Effector memory CD8-positive, alpha-beta T cell (primary cell): ENCODE results near the gene GET4.
"Not testable (repeated sequence)": the region's sequence is repeated elsewhere in the genome, so short reads cannot be mapped to it uniquely, and the experiment has no call there.

ENCODE experiments used
- ATAC-seq: fragments of 150-1000 bp; cut with Tn5 transposase; replicated peaks from 2 replicates; pipeline ENCODE4 v1.10.0; 2021; ENCODE audit warnings: mild to moderate bottlenecking, moderate library complexity
- DNase-seq, 3 experiments: peaks; one replicate each; pipeline ENCODE4 v3.0.0; 2021
- H3K27ac Mint-ChIP-seq, 2 donors: one replicate each; pipeline ENCODE4 v1.8.0; 2022; ENCODE audit warnings: mild to moderate bottlenecking in 2 of 2, mixed read lengths in 2 of 2, moderate library complexity in 2 of 2
- H3K27me3 Mint-ChIP-seq, 2 donors: one replicate each; pipeline ENCODE4 v1.8.0; 2022; ENCODE audit warnings: mixed read lengths in 2 of 2
- H3K36me3 Mint-ChIP-seq: one replicate; pipeline ENCODE4 v1.8.0; 2022; ENCODE audit warnings: mild to moderate bottlenecking, moderate library complexity, mixed read lengths; ENCODE audit not compliant: insufficient read depth
- H3K4me1 Mint-ChIP-seq, 2 donors: one replicate each; pipeline ENCODE4 v1.8.0; 2022; ENCODE audit warnings: low read depth in 2 of 2, mixed read lengths in 2 of 2
- H3K4me3 Mint-ChIP-seq, 2 donors: one replicate each; pipeline ENCODE4 v1.8.0; 2022; ENCODE audit warnings: mild to moderate bottlenecking in 2 of 2, mixed read lengths in 2 of 2, moderate library complexity in 2 of 2
- H3K9me3 Mint-ChIP-seq, 2 donors: one replicate each; pipeline ENCODE4 v1.8.0; 2022; ENCODE audit warnings: mixed read lengths in 2 of 2

The GET4 gene

GRCh38 chr7:907158-907980, 31.0 kb downstream of the GET4 start:
- H3K4me1 Mint-ChIP-seq: peaks cover 0 to 7% of the 10 kb centered on the region in 2 donors
- H3K27me3 Mint-ChIP-seq: no peaks in the 10 kb centered on the region
- H3K36me3 Mint-ChIP-seq: peaks cover 19% of the 10 kb centered on the region
- H3K9me3 Mint-ChIP-seq: no peaks in the 10 kb centered on the region
- no peak overlapping the region for H3K4me3 Mint-ChIP-seq
- DNase-seq (peak in 2 of 3 experiments; percentile 31 to 58), ATAC-seq (peak; percentile 23)
- no peak overlapping the region for H3K27ac Mint-ChIP-seq

GRCh38 chr7:908159-908581, 31.8 kb downstream of the GET4 start:
- Mint-ChIP-seq H3K4me1 (peaks cover 1 to 3% of the 10 kb centered on the region in 2 donors), H3K9me3 (no peaks in the 10 kb centered on the region), H3K36me3 (peaks cover 17% of the 10 kb centered on the region), H3K4me3 (peak overlapping the region; percentile 33 to 53), H3K27ac (no peak overlapping the region), H3K27me3 (no peaks in the 10 kb centered on the region)
- ATAC-seq (peak; percentile 6), DNase-seq (no peak)

- not testable (repeated sequence) for H3K27ac Mint-ChIP-seq, H3K9me3 Mint-ChIP-seq, H3K4me1 Mint-ChIP-seq, H3K27me3 Mint-ChIP-seq
- H3K36me3 Mint-ChIP-seq: peaks cover 17% of the 10 kb centered on the region
- DNase-seq: peak; percentile 63 to 69 (median 65)
- peak; percentile 80 for ATAC-seq
- peak overlapping the region; percentile 33 to 53 for H3K4me3 Mint-ChIP-seq
These were observed 32.4 kb downstream of the GET4 start for GRCh38 chr7:908591-909357.

GRCh38 chr7:909358-910329, 33.3 kb downstream of the GET4 start:
- Mint-ChIP-seq H3K27ac (peak overlapping the region; percentile 70 to 71), H3K4me3 (peak overlapping the region in 1 of 2 donors; percentile 55), H3K36me3 (peaks cover 17% of the 10 kb centered on the region), H3K4me1 (peaks cover 3 to 4% of the 10 kb centered on the region in 2 donors), H3K27me3 (no peaks in the 10 kb centered on the region), H3K9me3 (no peaks in the 10 kb centered on the region)
- ATAC-seq (peak; percentile 19), DNase-seq (peak in 1 of 3 experiments; percentile 30)

GRCh38 chr7:910441-910861, 34.1 kb downstream of the GET4 start:
- DNase-seq (no peak), ATAC-seq (no peak)
- Mint-ChIP-seq H3K27ac (peak overlapping the region; percentile 70 to 71), H3K9me3 (no peaks in the 10 kb centered on the region), H3K27me3 (no peaks in the 10 kb centered on the region), H3K4me1 (peaks cover 3 to 8% of the 10 kb centered on the region in 2 donors), H3K36me3 (peaks cover 13% of the 10 kb centered on the region), H3K4me3 (peak overlapping the region in 1 of 2 donors; percentile 55)

GRCh38 chr7:910931-911431, 34.6 kb downstream of the GET4 start:
- H3K36me3 Mint-ChIP-seq: peaks cover 15% of the 10 kb centered on the region

GRCh38 chr7:911791-912480, 35.6 kb downstream of the GET4 start:
- no peaks in the 10 kb centered on the region for H3K9me3 Mint-ChIP-seq
- DNase-seq: no peak
- peaks cover 16% of the 10 kb centered on the region for H3K36me3 Mint-ChIP-seq
- peak overlapping the region in 1 of 2 donors; percentile 60 for H3K27ac Mint-ChIP-seq
- H3K4me1 Mint-ChIP-seq: peaks cover 12 to 13% of the 10 kb centered on the region in 2 donors
- no peaks in the 10 kb centered on the region for H3K27me3 Mint-ChIP-seq
- H3K4me3 Mint-ChIP-seq: no peak overlapping the region
- no peak for ATAC-seq

More at GRCh38 chr7:910931-911431, 34.6 kb downstream of the GET4 start:
- Mint-ChIP-seq H3K27ac (no peak overlapping the region), H3K4me3 (no peak overlapping the region), H3K27me3 (no peaks in the 10 kb centered on the region), H3K4me1 (peaks cover 6 to 12% of the 10 kb centered on the region in 2 donors), H3K9me3 (no peaks in the 10 kb centered on the region)
- ATAC-seq (no peak), DNase-seq (no peak)

GRCh38 chr7:913736-914520, 37.6 kb downstream of the GET4 start:
- H3K9me3 Mint-ChIP-seq: no peaks in the 10 kb centered on the region
- H3K4me1 Mint-ChIP-seq: peaks cover 12 to 19% of the 10 kb centered on the region in 2 donors
- no peak overlapping the region for H3K4me3 Mint-ChIP-seq
- no peak for DNase-seq
- H3K36me3 Mint-ChIP-seq: peaks cover 16% of the 10 kb centered on the region
- no peak for ATAC-seq
- no peak overlapping the region for H3K27ac Mint-ChIP-seq
- no peaks in the 10 kb centered on the region for H3K27me3 Mint-ChIP-seq

- H3K27ac Mint-ChIP-seq: peak overlapping the region; percentile 36 to 66
- ATAC-seq (no peak), DNase-seq (no peak)
- H3K4me3 Mint-ChIP-seq: no peak overlapping the region
- no peaks in the 10 kb centered on the region for H3K27me3 Mint-ChIP-seq
- H3K36me3 Mint-ChIP-seq: peaks cover 15% of the 10 kb centered on the region
- H3K9me3 Mint-ChIP-seq: no peaks in the 10 kb centered on the region
- peaks cover 17 to 22% of the 10 kb centered on the region in 2 donors for H3K4me1 Mint-ChIP-seq
These were observed 38.3 kb downstream of the GET4 start for GRCh38 chr7:914521-915194.

GRCh38 chr7:915291-916218, 39.2 kb downstream of the GET4 start:
- Mint-ChIP-seq H3K4me1 (peaks cover 17 to 20% of the 10 kb centered on the region in 2 donors), H3K4me3 (no peak overlapping the region), H3K27me3 (no peaks in the 10 kb centered on the region), H3K9me3 (no peaks in the 10 kb centered on the region), H3K36me3 (peaks cover 8% of the 10 kb centered on the region), H3K27ac (peak overlapping the region; percentile 36 to 66)
- DNase-seq (no peak), ATAC-seq (peak; percentile 17)
